HepG2 (cell line): ENCODE results near the gene GSDME. TPM values are rescaled to one million over a fixed set of nuclear protein-coding genes. Genes with fewer than 3 reads are reported as not detected.

ENCODE experiments used
- IRF2 ChIP-seq: IDR thresholded peaks from 2 replicates; pipeline ENCODE4 v1.6.1; 2018; ENCODE audit warnings: missing genetic modification reagents, missing compliant biosample characterization
- POGZ ChIP-seq: sonication (generic); formaldehyde crosslinking; IDR thresholded peaks from 2 replicates; pipeline ENCODE4 v1.4.0; 2020; ENCODE audit warnings: mild to moderate bottlenecking, missing genetic modification reagents
- ZC3H4 ChIP-seq: sonication (generic); formaldehyde crosslinking; IDR thresholded peaks from 2 replicates; pipeline ENCODE4 v1.4.0; 2020; ENCODE audit warnings: missing genetic modification reagents, borderline replicate concordance
- ZNF121 ChIP-seq: sonication (generic); formaldehyde crosslinking; IDR thresholded peaks from 2 replicates; pipeline ENCODE4 v1.5.0; 2020; ENCODE audit warnings: mild to moderate bottlenecking, missing genetic modification reagents
- ZNF17 ChIP-seq: sonication (generic); formaldehyde crosslinking; IDR thresholded peaks from 2 replicates; pipeline ENCODE4 v1.5.0; 2020; ENCODE audit warnings: mild to moderate bottlenecking, missing genetic modification reagents
- ZNF274 ChIP-seq: sonication (generic); formaldehyde crosslinking; IDR thresholded peaks from 2 replicates; pipeline ENCODE4 v1.5.1; 2020; ENCODE audit warnings: mild to moderate bottlenecking, missing genetic modification reagents
- ZNF354B ChIP-seq: sonication (generic); formaldehyde crosslinking; IDR thresholded peaks from 2 replicates; pipeline ENCODE4 v1.8.0; 2022; ENCODE audit warnings: mild to moderate bottlenecking, missing genetic modification reagents
- ZNF790 ChIP-seq: sonication (generic); formaldehyde crosslinking; IDR thresholded peaks from 2 replicates; pipeline ENCODE4 v1.8.0; 2022; ENCODE audit warnings: missing genetic modification reagents, mild to moderate bottlenecking, borderline replicate concordance
- polyA plus RNA-seq, 8 experiments: library from polyadenylated mRNA; depleted of rRNA in 3 of 8; stranded (reverse) in 7 of 8; unstranded in 1 of 8; fragments of >200 nt; fragmentation: Illumina TruSeq in 4 of 8; extraction: Trizol in 4 of 8; gene quantifications; 2 replicates each; pipeline versions ENCODE4 v1.2.1 to v1.2.3, GENCODE V29; 2011 to 2016; ENCODE audit warnings: low read depth in 4 of 8, missing spikeins in 1 of 8, mixed read lengths in 1 of 8; ENCODE audit not compliant: insufficient read depth in 1 of 8
- total RNA-seq, 5 experiments: library from RNA; depleted of rRNA; stranded (reverse); fragments of >200 nt; fragmentation: Illumina TruSeq; extraction: Trizol; gene quantifications; 2 replicates each; pipeline ENCODE4 v1.2.3, GENCODE V29; 2016; ENCODE audit warnings: low read depth in 1 of 5
- TF ChIP-seq, protein P1 (sequence below): sonication (generic); formaldehyde crosslinking; IDR thresholded peaks from 2 replicates; pipeline ENCODE4 v1.5.0; 2020; ENCODE audit warnings: mild to moderate bottlenecking, missing genetic modification reagents, borderline replicate concordance
- TF ChIP-seq, protein P2 (sequence below): IDR thresholded peaks from 2 replicates; pipeline ENCODE4 v1.4.0; 2020; ENCODE audit warnings: mild to moderate bottlenecking, missing genetic modification reagents
- TF ChIP-seq, protein P3 (sequence below): sonication (generic); formaldehyde crosslinking; IDR thresholded peaks from 2 replicates; pipeline ENCODE4 v1.4.0; 2020; ENCODE audit warnings: missing genetic modification reagents, borderline replicate concordance

GSDME gene
- total and polyA plus RNA-seq, 2 of the 13 experiments (the other 11 are each of a cell fraction or from before 2014, with no cell fraction given), result 19.2 to 28.2 TPM

DNA sequence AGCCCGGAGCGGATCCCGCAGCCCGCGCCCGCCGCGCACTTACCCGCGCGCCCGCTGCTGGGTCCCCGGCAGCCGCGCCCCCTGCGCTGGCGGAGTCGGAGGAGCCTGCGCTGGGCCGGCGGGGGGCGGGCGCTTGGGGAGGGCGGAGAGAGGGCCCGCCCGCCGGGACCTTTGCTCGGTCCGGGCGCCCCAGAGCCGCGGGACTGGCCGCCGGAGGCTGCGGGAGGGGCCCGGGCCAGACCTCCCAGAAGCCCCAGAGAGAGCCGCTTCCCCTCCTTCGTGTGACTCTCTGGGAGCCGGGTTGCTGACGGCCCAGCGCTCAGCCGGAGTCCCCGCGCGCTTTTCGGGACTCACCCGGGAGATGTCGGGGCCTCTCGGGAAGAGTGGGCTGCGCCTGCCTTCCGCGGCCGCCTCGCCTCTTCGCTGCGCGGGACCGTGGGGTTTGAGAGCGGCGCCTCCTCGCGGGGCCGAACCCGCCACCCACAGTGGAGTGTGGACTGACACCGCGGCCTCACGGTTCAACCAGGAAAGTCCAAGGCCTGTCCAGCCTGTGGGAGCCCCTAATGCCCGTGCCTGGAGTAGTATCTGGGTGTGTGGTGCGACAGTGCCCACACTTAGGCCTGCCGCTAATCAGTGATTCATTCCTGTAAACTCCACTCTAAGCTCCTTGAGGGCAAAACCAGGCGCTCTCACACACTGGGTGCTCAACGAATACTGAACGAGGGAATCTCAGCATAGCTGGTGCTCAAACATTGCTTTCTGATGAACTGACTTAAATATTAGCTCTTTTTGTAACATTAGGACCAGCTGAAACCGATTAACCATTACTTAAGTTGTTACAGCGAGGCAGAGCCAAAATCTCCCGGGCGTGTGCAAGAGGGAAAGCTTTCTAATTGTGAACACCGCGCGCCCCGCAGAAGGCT, at the start of gene GSDME (continued):
- TF ChIP-seq, protein P1, sequence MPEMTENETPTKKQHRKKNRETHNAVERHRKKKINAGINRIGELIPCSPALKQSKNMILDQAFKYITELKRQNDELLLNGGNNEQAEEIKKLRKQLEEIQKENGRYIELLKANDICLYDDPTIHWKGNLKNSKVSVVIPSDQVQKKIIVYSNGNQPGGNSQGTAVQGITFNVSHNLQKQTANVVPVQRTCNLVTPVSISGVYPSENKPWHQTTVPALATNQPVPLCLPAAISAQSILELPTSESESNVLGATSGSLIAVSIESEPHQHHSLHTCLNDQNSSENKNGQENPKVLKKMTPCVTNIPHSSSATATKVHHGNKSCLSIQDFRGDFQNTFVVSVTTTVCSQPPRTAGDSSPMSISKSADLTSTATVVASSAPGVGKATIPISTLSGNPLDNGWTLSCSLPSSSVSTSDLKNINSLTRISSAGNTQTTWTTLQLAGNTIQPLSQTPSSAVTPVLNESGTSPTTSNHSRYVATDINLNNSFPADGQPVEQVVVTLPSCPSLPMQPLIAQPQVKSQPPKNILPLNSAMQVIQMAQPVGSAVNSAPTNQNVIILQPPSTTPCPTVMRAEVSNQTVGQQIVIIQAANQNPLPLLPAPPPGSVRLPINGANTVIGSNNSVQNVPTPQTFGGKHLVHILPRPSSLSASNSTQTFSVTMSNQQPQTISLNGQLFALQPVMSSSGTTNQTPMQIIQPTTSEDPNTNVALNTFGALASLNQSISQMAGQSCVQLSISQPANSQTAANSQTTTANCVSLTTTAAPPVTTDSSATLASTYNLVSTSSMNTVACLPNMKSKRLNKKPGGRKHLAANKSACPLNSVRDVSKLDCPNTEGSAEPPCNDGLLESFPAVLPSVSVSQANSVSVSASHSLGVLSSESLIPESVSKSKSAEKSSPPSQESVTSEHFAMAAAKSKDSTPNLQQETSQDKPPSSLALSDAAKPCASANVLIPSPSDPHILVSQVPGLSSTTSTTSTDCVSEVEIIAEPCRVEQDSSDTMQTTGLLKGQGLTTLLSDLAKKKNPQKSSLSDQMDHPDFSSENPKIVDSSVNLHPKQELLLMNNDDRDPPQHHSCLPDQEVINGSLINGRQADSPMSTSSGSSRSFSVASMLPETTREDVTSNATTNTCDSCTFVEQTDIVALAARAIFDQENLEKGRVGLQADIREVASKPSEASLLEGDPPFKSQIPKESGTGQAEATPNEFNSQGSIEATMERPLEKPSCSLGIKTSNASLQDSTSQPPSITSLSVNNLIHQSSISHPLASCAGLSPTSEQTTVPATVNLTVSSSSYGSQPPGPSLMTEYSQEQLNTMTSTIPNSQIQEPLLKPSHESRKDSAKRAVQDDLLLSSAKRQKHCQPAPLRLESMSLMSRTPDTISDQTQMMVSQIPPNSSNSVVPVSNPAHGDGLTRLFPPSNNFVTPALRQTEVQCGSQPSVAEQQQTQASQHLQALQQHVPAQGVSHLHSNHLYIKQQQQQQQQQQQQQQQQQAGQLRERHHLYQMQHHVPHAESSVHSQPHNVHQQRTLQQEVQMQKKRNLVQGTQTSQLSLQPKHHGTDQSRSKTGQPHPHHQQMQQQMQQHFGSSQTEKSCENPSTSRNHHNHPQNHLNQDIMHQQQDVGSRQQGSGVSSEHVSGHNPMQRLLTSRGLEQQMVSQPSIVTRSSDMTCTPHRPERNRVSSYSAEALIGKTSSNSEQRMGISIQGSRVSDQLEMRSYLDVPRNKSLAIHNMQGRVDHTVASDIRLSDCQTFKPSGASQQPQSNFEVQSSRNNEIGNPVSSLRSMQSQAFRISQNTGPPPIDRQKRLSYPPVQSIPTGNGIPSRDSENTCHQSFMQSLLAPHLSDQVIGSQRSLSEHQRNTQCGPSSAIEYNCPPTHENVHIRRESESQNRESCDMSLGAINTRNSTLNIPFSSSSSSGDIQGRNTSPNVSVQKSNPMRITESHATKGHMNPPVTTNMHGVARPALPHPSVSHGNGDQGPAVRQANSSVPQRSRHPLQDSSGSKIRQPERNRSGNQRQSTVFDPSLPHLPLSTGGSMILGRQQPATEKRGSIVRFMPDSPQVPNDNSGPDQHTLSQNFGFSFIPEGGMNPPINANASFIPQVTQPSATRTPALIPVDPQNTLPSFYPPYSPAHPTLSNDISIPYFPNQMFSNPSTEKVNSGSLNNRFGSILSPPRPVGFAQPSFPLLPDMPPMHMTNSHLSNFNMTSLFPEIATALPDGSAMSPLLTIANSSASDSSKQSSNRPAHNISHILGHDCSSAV (CRISPR knock-in tag), result no peak
- no peak for TF ChIP-seq ZNF121 (CRISPR knock-in tag)
- TF ChIP-seq, protein P2, sequence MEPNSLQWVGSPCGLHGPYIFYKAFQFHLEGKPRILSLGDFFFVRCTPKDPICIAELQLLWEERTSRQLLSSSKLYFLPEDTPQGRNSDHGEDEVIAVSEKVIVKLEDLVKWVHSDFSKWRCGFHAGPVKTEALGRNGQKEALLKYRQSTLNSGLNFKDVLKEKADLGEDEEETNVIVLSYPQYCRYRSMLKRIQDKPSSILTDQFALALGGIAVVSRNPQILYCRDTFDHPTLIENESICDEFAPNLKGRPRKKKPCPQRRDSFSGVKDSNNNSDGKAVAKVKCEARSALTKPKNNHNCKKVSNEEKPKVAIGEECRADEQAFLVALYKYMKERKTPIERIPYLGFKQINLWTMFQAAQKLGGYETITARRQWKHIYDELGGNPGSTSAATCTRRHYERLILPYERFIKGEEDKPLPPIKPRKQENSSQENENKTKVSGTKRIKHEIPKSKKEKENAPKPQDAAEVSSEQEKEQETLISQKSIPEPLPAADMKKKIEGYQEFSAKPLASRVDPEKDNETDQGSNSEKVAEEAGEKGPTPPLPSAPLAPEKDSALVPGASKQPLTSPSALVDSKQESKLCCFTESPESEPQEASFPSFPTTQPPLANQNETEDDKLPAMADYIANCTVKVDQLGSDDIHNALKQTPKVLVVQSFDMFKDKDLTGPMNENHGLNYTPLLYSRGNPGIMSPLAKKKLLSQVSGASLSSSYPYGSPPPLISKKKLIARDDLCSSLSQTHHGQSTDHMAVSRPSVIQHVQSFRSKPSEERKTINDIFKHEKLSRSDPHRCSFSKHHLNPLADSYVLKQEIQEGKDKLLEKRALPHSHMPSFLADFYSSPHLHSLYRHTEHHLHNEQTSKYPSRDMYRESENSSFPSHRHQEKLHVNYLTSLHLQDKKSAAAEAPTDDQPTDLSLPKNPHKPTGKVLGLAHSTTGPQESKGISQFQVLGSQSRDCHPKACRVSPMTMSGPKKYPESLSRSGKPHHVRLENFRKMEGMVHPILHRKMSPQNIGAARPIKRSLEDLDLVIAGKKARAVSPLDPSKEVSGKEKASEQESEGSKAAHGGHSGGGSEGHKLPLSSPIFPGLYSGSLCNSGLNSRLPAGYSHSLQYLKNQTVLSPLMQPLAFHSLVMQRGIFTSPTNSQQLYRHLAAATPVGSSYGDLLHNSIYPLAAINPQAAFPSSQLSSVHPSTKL (CRISPR knock-in tag), result no peak
- no peak for TF ChIP-seq ZC3H4 (CRISPR knock-in tag)
- TF ChIP-seq ZNF354B (CRISPR knock-in tag), result no peak
- peak; percentile 34; the same call in 1 of the 2 replicates for TF ChIP-seq POGZ (CRISPR knock-in tag)
- no peak for TF ChIP-seq ZNF790 (CRISPR knock-in tag)
- no peak; the same call in 1 of the 2 replicates for TF ChIP-seq IRF2 (CRISPR knock-in tag)
- TF ChIP-seq, protein P3, sequence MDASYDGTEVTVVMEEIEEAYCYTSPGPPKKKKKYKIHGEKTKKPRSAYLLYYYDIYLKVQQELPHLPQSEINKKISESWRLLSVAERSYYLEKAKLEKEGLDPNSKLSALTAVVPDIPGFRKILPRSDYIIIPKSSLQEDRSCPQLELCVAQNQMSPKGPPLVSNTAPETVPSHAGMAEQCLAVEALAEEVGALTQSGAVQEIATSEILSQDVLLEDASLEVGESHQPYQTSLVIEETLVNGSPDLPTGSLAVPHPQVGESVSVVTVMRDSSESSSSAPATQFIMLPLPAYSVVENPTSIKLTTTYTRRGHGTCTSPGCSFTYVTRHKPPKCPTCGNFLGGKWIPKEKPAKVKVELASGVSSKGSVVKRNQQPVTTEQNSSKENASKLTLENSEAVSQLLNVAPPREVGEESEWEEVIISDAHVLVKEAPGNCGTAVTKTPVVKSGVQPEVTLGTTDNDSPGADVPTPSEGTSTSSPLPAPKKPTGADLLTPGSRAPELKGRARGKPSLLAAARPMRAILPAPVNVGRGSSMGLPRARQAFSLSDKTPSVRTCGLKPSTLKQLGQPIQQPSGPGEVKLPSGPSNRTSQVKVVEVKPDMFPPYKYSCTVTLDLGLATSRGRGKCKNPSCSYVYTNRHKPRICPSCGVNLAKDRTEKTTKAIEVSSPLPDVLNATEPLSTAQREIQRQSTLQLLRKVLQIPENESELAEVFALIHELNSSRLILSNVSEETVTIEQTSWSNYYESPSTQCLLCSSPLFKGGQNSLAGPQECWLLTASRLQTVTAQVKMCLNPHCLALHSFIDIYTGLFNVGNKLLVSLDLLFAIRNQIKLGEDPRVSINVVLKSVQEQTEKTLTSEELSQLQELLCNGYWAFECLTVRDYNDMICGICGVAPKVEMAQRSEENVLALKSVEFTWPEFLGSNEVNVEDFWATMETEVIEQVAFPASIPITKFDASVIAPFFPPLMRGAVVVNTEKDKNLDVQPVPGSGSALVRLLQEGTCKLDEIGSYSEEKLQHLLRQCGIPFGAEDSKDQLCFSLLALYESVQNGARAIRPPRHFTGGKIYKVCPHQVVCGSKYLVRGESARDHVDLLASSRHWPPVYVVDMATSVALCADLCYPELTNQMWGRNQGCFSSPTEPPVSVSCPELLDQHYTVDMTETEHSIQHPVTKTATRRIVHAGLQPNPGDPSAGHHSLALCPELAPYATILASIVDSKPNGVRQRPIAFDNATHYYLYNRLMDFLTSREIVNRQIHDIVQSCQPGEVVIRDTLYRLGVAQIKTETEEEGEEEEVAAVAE, result no peak
- TF ChIP-seq ZNF17, result no peak
- TF ChIP-seq ZNF274, result no peak
